ENCODE measurements around the gene FAM124A.

The FAM124A gene

DNA sequence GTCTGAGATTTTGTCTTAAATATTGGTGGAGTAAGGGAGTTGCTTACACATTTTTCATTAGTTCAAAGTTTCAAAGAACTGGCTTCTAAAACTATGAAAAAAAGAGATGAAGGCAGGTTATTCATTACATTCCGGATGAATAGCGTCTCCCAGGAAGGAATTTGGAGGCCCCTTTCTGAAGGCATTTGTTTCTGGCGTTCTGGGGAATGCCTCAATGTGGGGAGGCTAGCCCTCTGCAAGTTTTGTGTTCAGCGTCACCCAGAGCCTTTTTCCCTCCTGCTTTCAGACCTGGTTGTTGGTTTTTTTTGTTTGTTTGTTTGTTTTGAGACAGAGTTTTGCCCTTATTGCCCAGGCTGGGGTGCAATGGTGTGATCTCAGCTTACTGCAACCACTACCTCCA is 21.0 kb downstream of the FAM124A start:
- DNase-seq (ENCODE audit: low read depth in 2 of 2) = no peak

DNA sequence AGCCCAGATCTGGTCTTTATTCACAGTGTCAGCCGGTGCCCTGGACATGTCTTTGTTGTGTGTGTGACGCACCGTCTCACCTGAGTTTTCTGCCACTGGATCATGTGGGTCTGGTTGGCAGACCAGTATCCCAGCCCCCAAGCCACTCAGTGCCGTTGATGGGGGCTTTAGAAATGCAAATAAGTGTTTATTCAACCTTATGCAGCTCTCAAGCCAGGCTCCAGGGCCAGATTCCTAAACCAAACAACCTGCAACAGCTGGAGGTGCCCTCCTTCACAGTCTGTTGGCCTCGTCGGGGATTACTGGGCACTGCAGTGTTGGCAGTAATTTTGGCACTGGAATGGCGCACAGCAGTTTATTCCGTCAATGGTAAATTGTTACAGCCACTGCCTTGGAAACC is 21.6 kb downstream of the FAM124A start:
- DNase-seq (ENCODE audit: low read depth in 2 of 2) = no peak

DNA sequence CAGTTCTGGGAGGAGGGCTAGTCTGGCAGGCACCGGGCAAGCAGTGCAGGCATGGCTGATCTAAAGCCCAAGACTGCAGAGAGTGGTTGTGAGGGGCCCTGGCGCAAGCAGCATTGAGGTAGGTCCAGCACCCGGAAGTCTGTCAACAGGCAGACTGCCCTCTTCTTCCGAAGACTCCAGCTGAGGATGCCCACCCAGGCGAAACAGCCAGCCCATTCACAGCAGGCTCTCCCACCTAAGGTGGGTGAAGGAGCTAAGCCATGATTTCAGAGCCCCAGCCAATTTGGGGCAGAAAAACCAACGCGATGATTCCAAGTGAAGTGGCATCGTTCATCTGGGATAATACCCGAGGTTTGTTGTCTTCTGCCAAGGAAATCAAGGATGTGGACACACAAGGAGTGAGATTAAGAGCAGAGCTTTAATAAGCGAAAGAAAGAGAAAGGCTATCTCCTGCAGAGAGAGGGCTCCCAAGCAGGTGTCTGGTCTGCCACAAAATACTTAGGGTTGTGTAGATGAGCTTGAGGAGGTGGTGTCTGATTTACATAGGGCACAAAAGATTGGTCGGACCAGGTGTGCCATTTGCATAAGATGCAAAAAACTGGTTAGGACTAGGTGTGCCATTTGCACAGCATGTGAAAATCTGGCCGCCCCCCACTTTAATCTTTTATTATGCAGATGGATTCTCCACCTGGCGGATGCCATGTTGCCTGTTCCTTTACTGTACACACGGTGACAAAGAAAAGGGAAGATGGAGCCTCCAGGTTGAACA is 22.6 kb downstream of the FAM124A start:
- no peak for DNase-seq (ENCODE audit: low read depth in 2 of 2)

DNA sequence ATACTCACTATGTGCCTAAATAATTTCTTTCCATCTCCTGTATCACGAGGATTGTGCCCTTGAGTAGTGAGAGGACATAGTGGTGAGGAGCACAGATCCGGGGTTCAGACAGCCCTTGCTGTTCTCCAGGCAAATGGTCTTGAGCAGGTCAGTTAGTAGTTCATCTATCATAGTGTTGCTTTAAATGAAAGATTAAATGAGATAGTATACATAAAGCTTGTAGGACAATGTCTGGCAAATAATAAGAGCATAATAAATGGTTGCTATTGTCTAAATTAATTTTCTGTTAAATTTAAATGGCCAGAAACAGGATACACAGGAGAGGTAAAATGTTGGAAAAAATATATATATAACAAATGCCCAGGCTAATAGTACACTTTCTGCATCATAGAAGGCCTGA is 23.4 kb downstream of the FAM124A start:
- no peak for DNase-seq (ENCODE audit: low read depth in 2 of 2)

DNA sequence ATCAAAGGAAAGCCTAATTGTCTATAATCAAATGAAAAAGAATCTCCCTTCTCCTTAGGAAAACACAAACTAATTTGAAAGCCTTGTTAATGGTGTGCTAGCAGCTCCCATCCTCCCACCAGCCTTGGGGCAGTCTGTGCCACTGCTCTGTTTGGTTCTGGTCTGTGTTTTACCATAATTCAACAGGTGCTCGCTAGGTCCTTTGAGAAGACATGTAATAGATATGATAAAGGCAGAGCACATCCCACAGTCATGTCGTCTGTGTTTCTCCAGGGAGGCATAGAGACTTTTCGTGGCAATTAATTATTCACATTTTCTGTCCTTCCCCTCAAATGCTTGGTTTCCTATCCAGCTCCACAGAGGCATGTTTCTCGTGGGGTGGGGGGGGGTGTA is 23.8 kb downstream of the FAM124A start:
- DNase-seq (ENCODE audit: low read depth in 2 of 2) = no peak

DNA sequence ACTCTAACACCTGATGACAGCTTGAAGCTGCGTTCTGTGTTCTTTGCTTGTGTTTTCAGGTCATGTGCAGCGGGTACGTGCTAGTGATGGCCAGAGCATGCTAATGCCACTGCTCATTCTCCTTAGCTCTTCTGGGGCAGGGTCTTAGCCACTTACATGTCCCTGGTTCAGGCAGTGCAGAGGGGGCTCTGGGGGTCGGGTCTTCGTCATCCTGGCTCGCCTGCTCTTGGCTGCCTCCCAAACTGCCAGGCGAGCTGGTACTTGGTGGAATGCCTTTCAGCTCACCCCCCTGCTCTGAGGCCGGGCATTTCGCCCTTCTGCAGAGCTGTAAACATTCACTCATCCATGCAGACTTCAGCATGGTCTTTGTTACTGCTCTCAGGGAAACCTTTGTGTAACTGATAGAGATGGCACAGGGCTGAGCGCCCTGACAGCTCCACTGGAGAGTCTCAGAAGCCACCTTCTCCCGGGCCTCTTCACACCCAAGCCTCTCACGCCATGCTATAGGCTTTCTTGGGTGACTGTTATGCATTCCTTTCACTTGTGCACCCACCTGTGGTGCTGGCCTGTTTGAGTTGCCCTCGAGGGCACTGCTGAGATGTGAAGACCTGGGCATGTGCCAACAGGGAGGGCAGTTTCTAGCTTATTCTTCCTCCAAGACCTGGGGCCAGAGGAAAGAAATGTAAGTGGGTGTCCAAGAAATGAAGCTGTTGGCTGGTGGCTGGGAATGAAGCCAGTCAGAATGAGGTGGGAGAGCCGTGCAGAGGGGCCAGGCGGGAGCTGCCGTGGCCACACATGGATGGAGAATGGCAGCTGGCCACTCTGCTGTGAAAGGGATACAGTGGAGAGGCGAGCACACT is 24.4 kb downstream of the FAM124A start:
- DNase-seq (ENCODE audit: low read depth in 2 of 2) = no peak

DNA sequence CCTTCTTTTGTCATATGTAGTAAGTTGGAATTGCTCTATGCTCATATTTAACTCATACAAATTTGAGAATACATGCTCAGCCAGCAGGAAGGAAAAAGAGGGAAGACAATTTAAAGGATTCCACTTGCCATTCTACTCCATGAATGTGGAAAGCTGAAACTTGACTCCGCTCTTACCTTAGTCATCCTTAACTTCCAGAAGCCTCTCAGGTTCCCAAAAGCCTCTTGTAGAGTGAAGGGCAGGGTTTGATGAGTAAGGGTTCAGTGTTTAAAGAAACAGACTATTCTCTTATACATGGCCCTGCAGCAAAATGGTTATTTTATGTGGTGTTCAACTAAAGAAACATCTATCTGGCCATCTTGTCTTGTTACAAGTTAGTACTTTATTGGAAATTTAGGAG is 27.1 kb downstream of the FAM124A start:
- DNase-seq (ENCODE audit: low read depth in 2 of 2) = no peak

DNA sequence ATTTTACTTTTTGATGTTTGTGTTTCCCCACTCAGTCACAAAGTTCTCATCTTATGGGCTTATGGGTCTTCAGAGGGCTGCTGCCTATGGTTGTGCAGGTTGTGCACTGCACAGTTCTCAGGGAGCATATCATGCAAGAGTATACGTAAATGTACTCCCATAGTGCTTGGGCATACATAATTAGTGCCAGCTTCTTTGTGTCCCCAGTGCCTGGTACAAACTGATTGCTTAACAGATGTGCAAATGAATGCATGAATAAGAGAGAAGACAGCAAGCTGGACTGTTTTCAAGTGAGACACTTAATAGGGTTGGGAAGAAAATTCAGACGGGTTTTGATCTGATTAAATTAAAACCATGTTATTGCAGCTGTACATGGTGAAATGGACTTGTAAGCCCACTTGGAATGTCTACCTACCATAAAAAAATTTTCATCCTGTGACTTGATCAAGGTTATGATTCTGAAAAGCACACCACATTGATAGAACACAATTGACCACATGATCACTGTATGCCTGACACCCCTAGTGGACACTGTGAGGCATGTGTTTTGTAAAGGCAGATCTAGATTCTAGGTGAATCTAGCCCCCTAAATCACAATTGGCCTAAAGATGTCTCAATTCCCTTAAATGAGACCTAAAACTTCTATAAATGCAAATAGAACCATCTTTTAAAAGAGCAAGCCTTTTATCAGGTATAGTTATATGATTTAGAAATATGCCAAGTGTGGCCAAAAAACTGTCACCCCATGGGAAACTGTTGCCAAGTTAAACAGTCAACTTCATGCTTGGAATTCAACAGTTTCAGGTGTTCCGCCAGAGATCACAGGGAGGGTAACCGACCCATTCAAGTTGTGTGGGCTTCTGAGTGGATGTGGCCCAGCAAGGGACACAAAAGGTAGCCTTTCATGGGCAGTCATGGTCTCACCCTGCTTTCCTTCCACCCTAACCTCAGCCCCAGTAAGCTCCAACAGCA is 27.9 kb downstream of the FAM124A start:
- no peak for DNase-seq (ENCODE audit: low read depth in 2 of 2)

DNA sequence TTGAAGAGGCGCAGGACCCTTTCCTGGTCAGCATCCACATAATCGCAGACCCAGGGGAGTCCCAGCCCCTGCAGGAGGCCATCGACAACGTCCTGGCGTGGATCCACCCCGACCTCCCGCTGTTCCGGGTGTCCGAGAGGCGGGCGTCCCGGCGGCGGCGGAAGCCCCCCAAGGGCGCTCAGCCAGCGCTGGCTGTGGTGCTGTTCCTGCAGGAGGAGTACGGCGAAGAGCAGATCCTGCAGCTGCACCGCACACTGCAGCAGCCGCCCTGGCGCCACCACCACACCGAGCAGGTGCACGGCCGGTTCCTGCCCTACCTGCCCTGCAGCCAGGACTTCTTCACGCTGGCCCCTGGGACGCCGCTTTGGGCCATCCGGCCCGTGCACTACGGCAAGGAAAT is 29.3 kb downstream of the FAM124A start:
- no peak for DNase-seq (ENCODE audit: low read depth in 2 of 2)

DNA sequence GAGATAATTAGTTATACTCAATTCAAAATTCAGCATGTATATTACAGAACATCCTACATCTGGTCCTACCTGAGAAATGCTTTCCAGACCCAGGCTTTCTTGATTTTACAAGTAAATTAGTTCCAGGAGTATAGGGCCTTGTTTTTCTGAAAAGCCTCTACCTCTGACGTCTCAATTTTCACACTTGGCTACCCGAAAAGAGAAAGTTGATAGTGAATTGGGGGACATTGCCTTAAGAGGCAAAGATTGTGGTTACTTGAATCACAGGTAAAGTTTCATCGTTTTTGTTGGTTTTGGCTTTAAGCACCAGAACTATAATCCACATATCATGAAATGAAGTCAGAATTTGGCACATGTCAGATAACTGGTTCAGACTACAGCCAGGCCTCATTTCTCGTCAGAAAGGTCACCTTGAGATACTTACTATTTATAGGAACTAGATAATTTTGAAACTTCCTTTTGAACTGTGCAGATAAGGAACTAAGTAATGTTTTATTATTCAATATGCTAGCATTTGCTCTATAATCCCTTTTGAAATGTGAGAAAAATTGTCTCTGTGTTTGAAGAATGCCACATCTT is 30.8 kb downstream of the FAM124A start:
- DNase-seq (ENCODE audit: low read depth in 2 of 2) = no peak

DNA sequence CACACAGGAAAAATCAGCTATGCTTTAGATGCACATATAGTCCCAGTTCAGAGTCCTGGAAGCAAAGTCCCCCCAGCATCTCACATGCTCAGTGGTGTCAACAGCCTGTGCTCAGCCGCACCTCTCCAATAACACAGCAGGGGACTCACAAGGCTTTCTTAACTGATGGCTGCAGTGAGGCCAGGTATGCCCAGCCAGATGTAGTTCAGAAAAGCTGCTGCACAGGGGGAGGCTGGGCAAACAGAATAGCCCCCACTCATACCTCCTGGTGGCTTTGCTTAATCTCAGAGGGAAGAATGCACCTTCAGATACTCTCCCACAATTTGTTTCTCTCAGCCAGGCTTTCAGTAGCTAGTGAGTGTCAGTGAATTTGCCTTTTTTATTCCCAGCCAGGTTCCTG is 33.4 kb downstream of the FAM124A start:
- no peak for DNase-seq (ENCODE audit: low read depth in 2 of 2)

DNA sequence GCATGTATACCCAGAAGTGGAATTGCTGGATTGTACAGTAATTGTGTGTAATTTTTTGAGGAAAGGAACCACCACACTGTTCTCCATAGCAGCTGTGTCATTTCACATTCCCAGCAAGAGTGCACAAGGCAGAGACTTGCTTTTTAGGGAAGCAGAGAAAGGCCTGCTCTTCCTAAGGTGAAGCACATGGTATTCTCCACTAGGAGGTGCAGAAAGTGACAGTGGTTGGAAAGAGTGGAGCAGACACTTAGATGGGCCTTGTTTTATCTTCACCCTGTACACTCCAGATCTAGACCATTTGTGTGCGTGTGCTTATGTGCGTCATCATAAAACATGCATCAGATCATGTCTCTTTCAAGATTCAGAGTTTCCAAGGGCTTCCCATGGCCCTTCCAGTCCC is 35.0 kb downstream of the FAM124A start:
- no peak for DNase-seq (ENCODE audit: low read depth in 2 of 2)

DNA sequence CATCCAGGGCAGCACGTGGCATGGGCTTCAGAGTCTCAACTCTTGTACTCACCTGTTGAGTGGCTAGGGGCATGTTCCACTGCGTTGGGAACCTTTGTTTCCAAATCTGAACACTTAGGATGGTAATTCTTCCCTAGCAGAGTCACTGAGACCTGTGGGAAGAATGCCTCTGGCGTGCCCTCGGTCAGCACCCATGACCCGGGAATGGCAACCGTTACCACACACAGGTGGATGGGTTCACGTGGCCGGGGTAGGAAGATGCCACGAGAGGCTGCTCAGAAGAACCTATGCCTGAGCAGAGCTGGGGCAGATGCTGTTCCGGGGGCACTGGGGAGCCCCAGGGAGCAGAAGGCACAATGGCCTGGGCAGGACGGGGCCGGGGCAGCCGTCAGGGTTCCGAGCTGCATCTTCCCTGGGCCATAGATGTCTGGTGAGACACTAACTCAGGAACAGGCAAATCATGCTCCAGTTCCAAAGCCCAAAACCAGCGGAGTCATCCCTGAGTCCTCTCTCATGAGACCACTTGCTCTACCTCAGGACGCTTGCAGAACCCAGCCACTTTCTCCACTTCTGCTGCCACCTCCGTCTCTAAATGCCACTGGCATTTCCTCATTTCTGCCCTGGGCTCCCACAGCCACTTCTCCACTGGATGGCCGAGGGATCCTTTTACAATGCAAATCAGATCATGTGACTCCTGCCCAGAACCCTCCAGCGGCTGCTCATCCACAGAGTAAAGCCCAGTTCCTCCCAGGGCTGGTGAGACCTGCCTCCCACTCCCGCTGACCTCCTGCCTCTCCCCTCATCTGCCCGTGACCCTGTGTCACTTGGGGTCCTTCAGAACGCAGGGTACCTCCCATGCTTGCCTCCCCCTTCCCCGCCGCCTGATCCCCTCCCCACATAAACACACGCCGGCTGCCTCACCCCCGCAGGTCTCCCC is 36.7 kb downstream of the FAM124A start:
- no peak for DNase-seq (ENCODE audit: low read depth in 2 of 2)

DNA sequence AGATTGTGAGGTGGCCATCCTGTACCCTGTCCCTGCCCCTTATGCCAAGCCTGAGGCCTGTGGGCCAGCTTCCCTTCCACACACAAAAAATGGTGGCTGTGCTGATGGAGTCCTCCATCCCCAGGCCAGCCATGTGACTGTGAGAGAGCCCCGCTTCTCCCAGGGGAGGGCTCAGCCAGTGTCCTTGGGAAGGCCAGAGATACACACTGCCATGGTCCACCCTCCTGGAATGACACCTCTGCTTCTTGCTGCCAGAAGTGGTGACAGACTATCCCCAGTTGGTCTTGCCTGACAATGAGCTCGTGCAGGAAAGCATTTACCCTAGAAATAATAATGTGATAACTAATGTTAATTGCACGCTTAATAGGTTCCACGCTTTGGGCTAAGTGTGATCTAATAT is 38.0 kb downstream of the FAM124A start:
- no peak for DNase-seq (ENCODE audit: low read depth in 2 of 2)

DNA sequence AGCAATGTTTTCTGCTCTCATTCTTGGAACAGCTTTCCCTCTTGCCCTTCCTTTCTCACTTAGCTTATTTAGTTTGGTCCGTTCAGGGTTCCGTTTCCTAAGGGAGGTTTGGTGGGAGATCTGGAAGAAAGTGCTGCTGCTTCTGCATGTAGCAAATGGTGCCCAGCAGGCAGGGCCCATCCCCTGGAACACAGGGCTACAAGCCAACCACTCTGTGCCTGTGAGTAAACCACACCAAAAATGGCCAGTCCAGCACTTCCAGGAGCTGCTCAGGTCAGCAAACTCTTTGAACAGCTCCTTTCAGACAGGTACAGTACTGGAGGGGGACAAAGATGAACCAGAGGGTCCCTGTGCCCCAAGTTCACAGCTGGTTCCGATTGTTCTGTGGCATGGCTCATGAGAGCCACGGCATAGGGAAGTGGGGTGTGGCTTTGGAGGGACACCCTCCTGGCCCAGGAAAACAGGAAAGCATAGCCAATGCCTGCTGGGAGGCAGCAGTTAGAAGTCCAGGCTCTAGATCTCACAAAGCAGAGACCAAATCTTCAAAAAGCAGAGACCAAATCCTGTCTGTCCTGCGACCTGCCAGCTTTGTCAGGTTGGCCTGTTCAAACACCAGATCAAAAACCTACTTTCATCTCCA is 39.5 kb downstream of the FAM124A start:
- no peak for DNase-seq (ENCODE audit: low read depth in 2 of 2)

DNA sequence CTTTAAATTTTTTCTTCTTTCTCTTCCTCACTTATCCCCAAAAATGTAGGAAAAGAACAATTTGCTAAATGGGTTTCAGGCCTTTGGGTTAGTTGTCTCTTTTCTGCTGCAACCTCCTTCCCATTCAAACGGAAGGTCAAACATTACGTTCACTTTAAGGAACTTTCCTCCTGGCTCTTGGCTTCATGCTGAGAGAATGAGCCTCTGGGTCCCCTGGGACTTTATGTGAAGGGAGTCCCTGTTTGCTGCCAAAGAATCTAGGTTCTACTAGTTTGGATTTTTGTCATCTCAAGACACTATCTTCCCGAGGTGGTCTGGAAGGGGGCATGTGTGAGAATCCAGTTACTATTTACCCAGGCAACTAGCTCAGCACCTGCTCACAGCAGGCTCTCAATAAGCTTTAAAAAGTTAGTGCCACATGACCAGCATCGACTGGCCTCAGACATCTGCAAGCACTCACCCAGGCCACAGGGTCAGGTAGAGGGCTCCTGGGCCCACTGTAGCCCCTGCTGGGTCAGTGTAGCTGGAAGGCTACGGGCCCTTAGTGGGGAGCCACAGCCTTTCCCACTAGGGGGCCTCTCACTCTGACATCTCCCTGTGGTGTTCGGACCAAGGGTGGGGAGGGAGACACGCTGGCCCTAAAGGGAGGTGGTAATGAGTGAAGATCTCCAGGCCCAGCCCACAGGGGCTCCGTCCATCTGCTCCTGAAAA is 40.5 kb downstream of the FAM124A start:
- no peak for DNase-seq (ENCODE audit: low read depth in 2 of 2)

DNA sequence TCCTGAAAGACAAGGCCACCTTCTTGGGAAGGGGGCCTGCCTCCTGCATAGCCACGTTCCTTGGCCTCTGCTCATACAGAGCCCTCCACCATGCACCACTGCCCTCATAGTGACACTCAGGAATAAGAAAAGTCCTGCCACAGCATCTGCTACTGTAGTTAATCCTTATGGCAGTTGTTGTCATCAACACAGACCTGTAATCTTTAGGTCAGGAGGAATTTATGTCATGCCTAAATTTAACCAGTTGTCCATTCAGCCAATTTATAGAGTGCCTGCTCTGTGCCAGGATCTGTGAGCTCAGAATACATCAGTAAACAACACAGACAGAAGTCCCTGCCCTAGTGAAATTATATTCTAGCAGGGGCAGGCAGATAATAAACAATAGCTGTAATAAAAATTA is 44.4 kb downstream of the FAM124A start:
- no peak for DNase-seq (ENCODE audit: low read depth in 2 of 2)

DNA sequence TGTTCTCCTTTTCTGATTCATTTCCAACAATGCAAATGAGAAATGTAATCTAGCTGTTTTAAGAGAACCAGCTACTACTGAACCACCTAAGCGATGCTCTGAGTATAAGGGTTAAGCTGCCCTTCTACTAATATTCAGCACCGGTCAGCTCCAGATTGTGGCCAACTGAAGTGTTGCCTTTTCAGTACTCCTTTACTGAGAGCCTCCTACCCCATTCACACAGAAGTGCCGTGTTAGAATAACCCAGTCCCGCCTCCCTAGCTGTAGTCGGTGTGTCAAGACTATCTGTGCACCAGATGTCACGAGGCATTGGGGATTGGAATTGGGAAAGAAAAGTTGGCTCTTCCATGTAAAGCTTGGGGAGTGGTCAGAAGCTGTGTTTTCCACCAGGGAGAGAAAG is 45.4 kb downstream of the FAM124A start:
- no peak for DNase-seq (ENCODE audit: low read depth in 2 of 2)

DNA sequence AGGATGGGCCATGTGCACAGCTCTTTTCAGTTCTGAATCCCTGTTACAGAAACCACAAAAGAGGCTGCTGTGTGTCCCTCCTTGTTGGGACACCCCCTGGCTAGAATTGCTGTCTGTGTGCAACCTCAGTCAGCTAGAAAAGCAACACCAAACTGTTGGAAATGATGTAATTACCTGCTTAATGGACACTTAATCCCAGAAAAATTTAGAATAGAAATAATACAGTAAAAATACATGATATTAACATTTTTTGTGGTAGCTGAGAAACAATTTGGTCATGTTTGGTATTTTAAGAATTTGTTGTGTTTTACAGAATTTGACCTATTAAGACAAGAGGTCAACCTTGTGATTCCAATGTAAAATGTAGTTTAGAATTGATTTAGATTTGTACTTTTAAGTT is 46.8 kb downstream of the FAM124A start:
- DNase-seq (ENCODE audit: low read depth in 2 of 2) = no peak

Data from stimulated activated CD8-positive, alpha-beta memory T cell treated with anti-CD3 and anti-CD28 coated beads, Interleukin-15, amount 100 ng/mL, for 48 hours (primary cell).